Natural killer cell (primary cell): ENCODE data around the gene MYOF. TPM values are rescaled to one million over a fixed set of nuclear protein-coding genes. Genes with fewer than 3 reads are reported as not detected.

Experiments used
- ATAC-seq, 3 donors: fragments of 150-1000 bp in 2 of 3; fragments of 200-7000 bp in 1 of 3; cut with Tn5 transposase; 1 replicate in 1 of 3; 2 replicates in 2 of 3; pipeline ENCODE4 v1.10.0; 2021; ENCODE audit warnings: mild to moderate bottlenecking in 2 of 3, moderate library complexity in 2 of 3
- DNase-seq, 2 donors: peaks; one replicate each; pipeline versions ENCODE4 v3.0.0 to v3.0.0-alpha.2; 2013 to 2021; ENCODE audit warnings: mixed read lengths in 1 of 2
- H3K27ac ChIP-seq: one replicate; pipeline ENCODE4 v1.5.1; 2013; ENCODE audit warnings: mild to moderate bottlenecking, low read length
- H3K27me3 ChIP-seq: one replicate; pipeline ENCODE4 v1.6.1; 2013; ENCODE audit warnings: low read length; ENCODE audit not compliant: control insufficient read depth, insufficient read depth
- H3K36me3 ChIP-seq: one replicate; pipeline ENCODE4 v1.6.1; 2013; ENCODE audit warnings: low read length; ENCODE audit not compliant: control insufficient read depth, insufficient read depth
- H3K4me1 ChIP-seq: one replicate; pipeline ENCODE4 v1.6.1; 2013; ENCODE audit warnings: low read length; ENCODE audit not compliant: control insufficient read depth, insufficient read depth
- H3K4me3 ChIP-seq: one replicate; pipeline ENCODE4 v1.5.1; 2013; ENCODE audit warnings: low read length
- H3K9me3 ChIP-seq: one replicate; pipeline ENCODE4 v1.6.1; 2013; ENCODE audit warnings: low read length; ENCODE audit not compliant: control insufficient read depth, insufficient read depth
- H3K27ac Mint-ChIP-seq, 2 donors: one replicate each; pipeline ENCODE4 v1.8.0; 2022; ENCODE audit warnings: mild to moderate bottlenecking in 2 of 2, mixed read lengths in 2 of 2, moderate library complexity in 1 of 2
- H3K27me3 Mint-ChIP-seq, 2 donors: one replicate each; pipeline ENCODE4 v1.8.0; 2022; ENCODE audit warnings: low read depth in 2 of 2, mixed read lengths in 2 of 2
- H3K36me3 Mint-ChIP-seq: one replicate; pipeline ENCODE4 v1.8.0; 2022; ENCODE audit warnings: mixed read lengths
- H3K4me1 Mint-ChIP-seq, 2 donors: one replicate each; pipeline ENCODE4 v1.8.0; 2022; ENCODE audit warnings: mixed read lengths in 2 of 2
- H3K4me3 Mint-ChIP-seq: one replicate; pipeline ENCODE4 v1.8.0; 2022; ENCODE audit warnings: mild to moderate bottlenecking, moderate library complexity, mixed read lengths
- H3K9me3 Mint-ChIP-seq, 2 donors: one replicate each; pipeline ENCODE4 v1.8.0; 2022; ENCODE audit warnings: mixed read lengths in 2 of 2
- WGBS: methylation state at CpG from one replicate; pipeline ENCODE4 v1.1.7; 2013; ENCODE audit warnings: missing lambda C conversion rate; ENCODE audit not compliant: insufficient coverage; 5-methylcytosine and 5-hydroxymethylcytosine counted together
- intact Hi-C: fragments of 100-400 bp; cut with micrococcal nuclease; formaldehyde crosslinking; loops from one replicate; pipeline ENCODE4 v1.14.2; 2022
- total RNA-seq, 4 donors: library from RNA; stranded (reverse); fragments of 120-200 nt in 1 of 4; gene quantifications; one replicate each; pipeline versions ENCODE4 v1.2.3 to v1.2.4, GENCODE V29; 2013 to 2022
- TF ChIP-seq, protein P1 (sequence below): fragments of 200-600 bp; IDR thresholded peaks from one replicate; pipeline ENCODE4 v1.8.0; 2022; ENCODE audit warnings: antibody characterized with exemption

Gene MYOF
- total RNA-seq, 3 donors from 2014 or later (not counting 1 experiment from before 2014, with no cell fraction given), result 2.0 to 9.7 (median 2.9) TPM

DNA sequence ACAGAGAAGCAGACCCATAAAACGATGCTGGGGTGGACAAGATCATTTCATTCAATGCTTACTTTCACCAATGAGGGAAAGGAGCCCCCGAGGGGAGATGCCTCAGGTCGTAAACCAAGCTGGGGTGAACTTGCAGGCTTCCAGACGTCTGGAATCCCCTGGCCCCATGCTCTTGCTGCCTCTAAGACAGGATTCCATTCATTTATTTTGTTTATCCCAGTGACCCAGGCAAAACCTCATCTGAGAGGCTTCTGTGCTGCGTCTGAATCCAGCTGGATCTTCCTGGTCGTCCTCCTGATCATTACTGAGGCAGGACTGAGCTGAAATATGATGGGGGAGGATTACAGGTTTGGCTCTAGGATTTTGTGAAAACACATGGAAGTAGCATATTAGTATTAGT is 182.9 kb downstream of the MYOF start:
- Mint-ChIP-seq H3K9me3 (no peaks in the 10 kb centered on the region), H3K4me1 (no peaks in the 10 kb centered on the region), H3K27ac (no peak overlapping the region), H3K4me3 (no peak overlapping the region), H3K27me3 (no peaks in the 10 kb centered on the region), H3K36me3 (no peaks in the 10 kb centered on the region)
- Histone ChIP-seq H3K4me3 (no peak overlapping the region), H3K27me3 (no peaks in the 10 kb centered on the region), H3K27ac (no peak overlapping the region), H3K9me3 (no peaks in the 10 kb centered on the region), H3K4me1 (no peaks in the 10 kb centered on the region), H3K36me3 (no peaks in the 10 kb centered on the region)
- DNase-seq, result no peak
- intact Hi-C loops, result no loop called here
- 61% methylated on average over 6 of the region's 6 CpGs for WGBS
- no peak for ATAC-seq
- TF ChIP-seq, protein P1, sequence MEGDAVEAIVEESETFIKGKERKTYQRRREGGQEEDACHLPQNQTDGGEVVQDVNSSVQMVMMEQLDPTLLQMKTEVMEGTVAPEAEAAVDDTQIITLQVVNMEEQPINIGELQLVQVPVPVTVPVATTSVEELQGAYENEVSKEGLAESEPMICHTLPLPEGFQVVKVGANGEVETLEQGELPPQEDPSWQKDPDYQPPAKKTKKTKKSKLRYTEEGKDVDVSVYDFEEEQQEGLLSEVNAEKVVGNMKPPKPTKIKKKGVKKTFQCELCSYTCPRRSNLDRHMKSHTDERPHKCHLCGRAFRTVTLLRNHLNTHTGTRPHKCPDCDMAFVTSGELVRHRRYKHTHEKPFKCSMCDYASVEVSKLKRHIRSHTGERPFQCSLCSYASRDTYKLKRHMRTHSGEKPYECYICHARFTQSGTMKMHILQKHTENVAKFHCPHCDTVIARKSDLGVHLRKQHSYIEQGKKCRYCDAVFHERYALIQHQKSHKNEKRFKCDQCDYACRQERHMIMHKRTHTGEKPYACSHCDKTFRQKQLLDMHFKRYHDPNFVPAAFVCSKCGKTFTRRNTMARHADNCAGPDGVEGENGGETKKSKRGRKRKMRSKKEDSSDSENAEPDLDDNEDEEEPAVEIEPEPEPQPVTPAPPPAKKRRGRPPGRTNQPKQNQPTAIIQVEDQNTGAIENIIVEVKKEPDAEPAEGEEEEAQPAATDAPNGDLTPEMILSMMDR, result no peak

DNA sequence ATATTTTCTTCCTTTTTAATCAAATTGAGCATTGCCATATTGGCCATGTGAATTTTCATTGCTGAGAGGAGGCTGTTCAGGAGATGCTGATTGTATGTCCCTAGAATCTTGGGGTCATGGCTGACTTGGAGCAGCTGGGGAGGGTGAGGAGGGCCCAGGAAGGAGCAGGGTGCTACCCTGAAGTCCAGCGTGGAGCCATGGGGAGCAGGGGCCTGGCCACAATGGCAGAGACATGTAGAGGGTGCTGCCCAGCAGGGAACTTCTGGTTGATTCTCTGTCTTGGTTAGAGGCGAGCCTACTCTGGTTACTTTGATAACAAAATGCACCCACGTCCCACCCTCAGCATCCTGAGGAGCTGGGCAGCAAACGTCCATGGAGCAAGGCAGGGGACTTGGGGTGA is 186.0 kb downstream of the MYOF start:
- Histone ChIP-seq H3K4me1 (no peaks in the 10 kb centered on the region), H3K36me3 (no peaks in the 10 kb centered on the region), H3K27me3 (no peaks in the 10 kb centered on the region), H3K4me3 (no peak overlapping the region), H3K27ac (no peak overlapping the region), H3K9me3 (no peaks in the 10 kb centered on the region)
- no peaks in the 10 kb centered on the region for H3K9me3 Mint-ChIP-seq
- ATAC-seq (no peak), DNase-seq (no peak)
- no peaks in the 10 kb centered on the region for H3K4me1 Mint-ChIP-seq
- intact Hi-C loops, result no loop called here
- 77% methylated on average over 4 of the region's 4 CpGs for WGBS
- TF ChIP-seq, protein P1, result no peak
- no peak overlapping the region for H3K4me3 Mint-ChIP-seq
- peaks cover 0 to 2% of the 10 kb centered on the region in 2 donors for H3K27me3 Mint-ChIP-seq
- H3K36me3 Mint-ChIP-seq, result no peaks in the 10 kb centered on the region
- H3K27ac Mint-ChIP-seq, result no peak overlapping the region

DNA sequence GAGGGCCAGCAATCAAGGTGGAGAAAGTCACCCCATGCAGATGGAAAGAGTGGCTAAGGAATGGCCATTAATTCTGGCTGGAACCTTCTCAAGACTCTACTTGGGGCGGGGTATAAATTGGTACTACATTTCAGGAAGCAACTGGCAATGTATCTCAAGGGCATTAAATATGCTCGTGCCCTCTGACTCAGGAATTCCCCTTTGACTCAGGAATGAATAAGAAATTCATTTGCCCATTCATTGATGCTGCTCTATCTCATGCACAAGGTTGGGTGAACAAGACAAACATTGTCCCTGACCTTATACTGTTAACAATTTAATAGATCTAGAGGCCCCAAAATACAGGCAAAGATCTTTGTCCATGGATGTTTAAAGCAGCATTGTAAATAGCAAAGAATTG is 188.1 kb downstream of the MYOF start:
- no peaks in the 10 kb centered on the region for H3K9me3 Mint-ChIP-seq

More for the DNA sequence above, 188.1 kb downstream of the MYOF start:
- Histone ChIP-seq H3K27me3 (no peaks in the 10 kb centered on the region), H3K4me1 (no peaks in the 10 kb centered on the region), H3K4me3 (no peak overlapping the region), H3K9me3 (no peaks in the 10 kb centered on the region), H3K36me3 (no peaks in the 10 kb centered on the region), H3K27ac (no peak overlapping the region)
- no peak overlapping the region for H3K4me3 Mint-ChIP-seq
- no peak for ATAC-seq
- no peaks in the 10 kb centered on the region for H3K4me1 Mint-ChIP-seq
- intact Hi-C loops, result no loop called here
- WGBS, result 66% methylated on average over 2 of the region's 2 CpGs
- DNase-seq, result no peak
- H3K27me3 Mint-ChIP-seq, result peaks cover 0 to 2% of the 10 kb centered on the region in 2 donors
- no peak overlapping the region for H3K27ac Mint-ChIP-seq
- H3K36me3 Mint-ChIP-seq, result no peaks in the 10 kb centered on the region
- TF ChIP-seq, protein P1, result no peak
